Measurements from ENCODE around the gene SLC6A18. TPM values are rescaled to one million over a fixed set of nuclear protein-coding genes. Genes with fewer than 3 reads are reported as not detected.

SLC6A18 gene
- total and polyA plus RNA-seq, 10 of the 15 experiments (the other 5 are each of a cell fraction or from before 2014, with no cell fraction given), result not detected

DNA sequence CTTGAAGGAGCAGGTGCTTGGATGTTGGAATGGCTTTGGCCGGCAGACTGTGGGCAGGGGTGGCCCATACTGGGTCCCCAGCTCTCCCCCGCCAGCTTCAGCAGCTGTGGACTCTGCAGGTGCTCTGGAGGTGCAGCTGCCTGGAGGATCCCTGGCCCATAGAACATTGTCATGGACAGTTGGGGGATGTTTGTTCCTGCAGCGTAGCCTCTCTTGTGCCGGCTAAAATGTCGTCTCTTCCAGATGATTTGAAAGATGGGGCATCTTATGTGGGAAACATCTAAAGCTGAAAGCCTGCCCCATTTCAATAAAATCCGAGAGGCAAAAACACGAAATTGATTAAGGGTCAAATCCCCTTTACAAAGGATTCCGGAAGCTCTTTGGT lies 37.2 kb upstream of the SLC6A18 start:
- no peak for TF ChIP-seq NR2C1 (IDR thresholded peaks at IDR 0.05)
- ChIA-PET SMC1A (ENCODE audit: uncharacterized antibody, unreplicated experiment) (no interaction called here), POLR2A (no interaction called here), RAD21 (ENCODE audit: unreplicated experiment) (no interaction called here), CTCF (interaction anchor here (0.7 kb wide), 2 partner anchors 14 to 403 kb away, joined by 3 read pairs; no protein-coding TSS in a partner anchor)
- H3K36me3 ChIP-seq (ENCODE audit: control insufficient read depth in 2 of 2, insufficient read depth in 2 of 2, low read length in 1 of 2), result no peaks in the 10 kb centered on the region
- in situ Hi-C loops (cut with MboI), result no loop called here
- H4K20me1 ChIP-seq (ENCODE audit: control insufficient read depth, insufficient read depth), result no peaks in the 10 kb centered on the region; the same call in 1 of the 2 replicates
- H3K9me3 ChIP-seq (replicated peaks; ENCODE audit: control insufficient read depth, insufficient read depth, low read length), result no peaks in the 10 kb centered on the region
- no peaks in the 10 kb centered on the region; a peak in 1 of 4 replicates for H3K27me3 ChIP-seq (replicated peaks in 1 of 2; ENCODE audit: control insufficient read depth in 2 of 2, insufficient read depth in 2 of 2, low read length in 1 of 2)
- no peaks in the 10 kb centered on the region for H3K79me2 ChIP-seq (ENCODE audit: control insufficient read depth, insufficient read depth, low read length)
- H3K4me1 ChIP-seq (ENCODE audit: control insufficient read depth, insufficient read depth, low read length), result no peaks in the 10 kb centered on the region
- ATAC-seq, result no peak
- 38% methylated on average over 8 of the region's 8 CpGs for WGBS (ENCODE audit: insufficient coverage, insufficient replicate concordance, low lambda C conversion rate, missing lambda C conversion rate)
- FAIRE-seq, result no peak
- no peak overlapping the region for H3K4me3 ChIP-seq
- no TSS peak for BruUV-seq (replicated peaks)
- no peak overlapping the region for H3K9ac ChIP-seq (ENCODE audit: control insufficient read depth, insufficient read depth, low read length)
- H3K27ac ChIP-seq (ENCODE audit: control insufficient read depth, insufficient read depth), result no peak overlapping the region
- H2AFZ ChIP-seq (ENCODE audit: control insufficient read depth, low read depth, low read length), result no peak overlapping the region
- intact Hi-C loops (cut with micrococcal nuclease; ENCODE audit: unreplicated experiment), result no loop called here
- H3K4me2 ChIP-seq (ENCODE audit: control insufficient read depth, insufficient read depth), result no peak overlapping the region
- DNase-seq (ENCODE audit: low read depth, low spot score), result no peak

DNA sequence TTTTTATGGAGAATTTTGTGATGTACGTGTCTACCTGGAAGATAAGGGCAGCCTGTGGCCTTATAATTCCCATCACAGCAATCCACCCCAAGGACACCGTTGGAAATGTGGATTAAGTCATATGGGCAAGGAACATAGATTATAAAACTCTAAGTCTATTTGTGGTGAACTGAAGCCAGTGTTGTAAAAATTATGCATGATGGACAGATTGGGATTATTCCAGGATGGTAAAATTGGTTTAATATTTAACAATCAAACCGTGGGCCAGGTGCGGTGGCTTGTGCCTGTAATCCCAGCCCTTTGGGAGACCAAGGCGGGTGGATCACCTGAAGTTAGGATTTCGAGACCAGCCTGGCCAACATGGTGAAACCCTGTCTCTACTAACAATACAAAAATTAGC lies 36.7 kb upstream of the SLC6A18 start:
- Histone ChIP-seq H3K4me1 (ENCODE audit: control insufficient read depth, insufficient read depth, low read length) (no peaks in the 10 kb centered on the region), H3K27ac (ENCODE audit: control insufficient read depth, insufficient read depth) (no peak overlapping the region), H3K9ac (ENCODE audit: control insufficient read depth, insufficient read depth, low read length) (no peak overlapping the region), H4K20me1 (ENCODE audit: control insufficient read depth, insufficient read depth) (no peaks in the 10 kb centered on the region; the same call in 1 of the 2 replicates), H3K27me3 (replicated peaks in 1 of 2; ENCODE audit: control insufficient read depth in 2 of 2, insufficient read depth in 2 of 2, low read length in 1 of 2) (no peaks in the 10 kb centered on the region; a peak in 1 of 4 replicates), H3K79me2 (ENCODE audit: control insufficient read depth, insufficient read depth, low read length) (no peaks in the 10 kb centered on the region), H3K4me3 (no peak overlapping the region), H2AFZ (ENCODE audit: control insufficient read depth, low read depth, low read length) (no peak overlapping the region), H3K4me2 (ENCODE audit: control insufficient read depth, insufficient read depth) (no peak overlapping the region), H3K36me3 (ENCODE audit: control insufficient read depth in 2 of 2, insufficient read depth in 2 of 2, low read length in 1 of 2) (no peaks in the 10 kb centered on the region), H3K9me3 (replicated peaks; ENCODE audit: control insufficient read depth, insufficient read depth, low read length) (no peaks in the 10 kb centered on the region)
- in situ Hi-C loops (cut with MboI), result no loop called here
- RAD21 ChIA-PET (ENCODE audit: unreplicated experiment), result no interaction called here
- SMC1A ChIA-PET (ENCODE audit: uncharacterized antibody, unreplicated experiment), result no interaction called here
- intact Hi-C loops (cut with micrococcal nuclease; ENCODE audit: unreplicated experiment), result no loop called here
- CTCF ChIA-PET, result interaction anchor here (0.7 kb wide), 1 partner anchor 403 kb away, joined by 3 read pairs; no protein-coding TSS in a partner anchor
- DNase-seq (ENCODE audit: low read depth, low spot score) (no peak), ATAC-seq (no peak), FAIRE-seq (no peak)
- POLR2A ChIA-PET, result no interaction called here
- no TSS peak for BruUV-seq (replicated peaks)
- 25% methylated on average over 6 of the region's 6 CpGs for WGBS (ENCODE audit: insufficient coverage, insufficient replicate concordance, low lambda C conversion rate, missing lambda C conversion rate)
- TF ChIP-seq RCOR1 (conservative IDR thresholded peaks at IDR 0.05; ENCODE audit: low read depth, low read length), result no peak
- TF ChIP-seq, protein P1, sequence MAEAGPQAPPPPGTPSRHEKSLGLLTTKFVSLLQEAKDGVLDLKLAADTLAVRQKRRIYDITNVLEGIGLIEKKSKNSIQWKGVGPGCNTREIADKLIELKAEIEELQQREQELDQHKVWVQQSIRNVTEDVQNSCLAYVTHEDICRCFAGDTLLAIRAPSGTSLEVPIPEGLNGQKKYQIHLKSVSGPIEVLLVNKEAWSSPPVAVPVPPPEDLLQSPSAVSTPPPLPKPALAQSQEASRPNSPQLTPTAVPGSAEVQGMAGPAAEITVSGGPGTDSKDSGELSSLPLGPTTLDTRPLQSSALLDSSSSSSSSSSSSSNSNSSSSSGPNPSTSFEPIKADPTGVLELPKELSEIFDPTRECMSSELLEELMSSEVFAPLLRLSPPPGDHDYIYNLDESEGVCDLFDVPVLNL (IDR thresholded peaks at IDR 0.05; ENCODE audit: low read depth, low read length), result no peak
- TF ChIP-seq, protein P2, sequence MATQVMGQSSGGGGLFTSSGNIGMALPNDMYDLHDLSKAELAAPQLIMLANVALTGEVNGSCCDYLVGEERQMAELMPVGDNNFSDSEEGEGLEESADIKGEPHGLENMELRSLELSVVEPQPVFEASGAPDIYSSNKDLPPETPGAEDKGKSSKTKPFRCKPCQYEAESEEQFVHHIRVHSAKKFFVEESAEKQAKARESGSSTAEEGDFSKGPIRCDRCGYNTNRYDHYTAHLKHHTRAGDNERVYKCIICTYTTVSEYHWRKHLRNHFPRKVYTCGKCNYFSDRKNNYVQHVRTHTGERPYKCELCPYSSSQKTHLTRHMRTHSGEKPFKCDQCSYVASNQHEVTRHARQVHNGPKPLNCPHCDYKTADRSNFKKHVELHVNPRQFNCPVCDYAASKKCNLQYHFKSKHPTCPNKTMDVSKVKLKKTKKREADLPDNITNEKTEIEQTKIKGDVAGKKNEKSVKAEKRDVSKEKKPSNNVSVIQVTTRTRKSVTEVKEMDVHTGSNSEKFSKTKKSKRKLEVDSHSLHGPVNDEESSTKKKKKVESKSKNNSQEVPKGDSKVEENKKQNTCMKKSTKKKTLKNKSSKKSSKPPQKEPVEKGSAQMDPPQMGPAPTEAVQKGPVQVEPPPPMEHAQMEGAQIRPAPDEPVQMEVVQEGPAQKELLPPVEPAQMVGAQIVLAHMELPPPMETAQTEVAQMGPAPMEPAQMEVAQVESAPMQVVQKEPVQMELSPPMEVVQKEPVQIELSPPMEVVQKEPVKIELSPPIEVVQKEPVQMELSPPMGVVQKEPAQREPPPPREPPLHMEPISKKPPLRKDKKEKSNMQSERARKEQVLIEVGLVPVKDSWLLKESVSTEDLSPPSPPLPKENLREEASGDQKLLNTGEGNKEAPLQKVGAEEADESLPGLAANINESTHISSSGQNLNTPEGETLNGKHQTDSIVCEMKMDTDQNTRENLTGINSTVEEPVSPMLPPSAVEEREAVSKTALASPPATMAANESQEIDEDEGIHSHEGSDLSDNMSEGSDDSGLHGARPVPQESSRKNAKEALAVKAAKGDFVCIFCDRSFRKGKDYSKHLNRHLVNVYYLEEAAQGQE (IDR thresholded peaks at IDR 0.05; ENCODE audit: low read depth, low read length), result no peak
- TF ChIP-seq TAF1 (IDR thresholded peaks at IDR 0.05; ENCODE audit: borderline replicate concordance, low read depth, low read length), result no peak
- TF ChIP-seq ZNF622 (IDR thresholded peaks at IDR 0.05), result no peak
- TF ChIP-seq SMAD5 (IDR thresholded peaks at IDR 0.05; ENCODE audit: low read depth), result no peak
- no peak for TF ChIP-seq TCF12 (IDR thresholded peaks at IDR 0.05; ENCODE audit: low read depth, low read length)
- TF ChIP-seq NFXL1 (IDR thresholded peaks at IDR 0.05; ENCODE audit: borderline replicate concordance), result no peak
- TF ChIP-seq, protein P3, sequence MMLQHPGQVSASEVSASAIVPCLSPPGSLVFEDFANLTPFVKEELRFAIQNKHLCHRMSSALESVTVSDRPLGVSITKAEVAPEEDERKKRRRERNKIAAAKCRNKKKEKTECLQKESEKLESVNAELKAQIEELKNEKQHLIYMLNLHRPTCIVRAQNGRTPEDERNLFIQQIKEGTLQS (IDR thresholded peaks at IDR 0.05; ENCODE audit: borderline replicate concordance, extremely low read depth, low read depth, low read length), result no peak
- no peak for TF ChIP-seq KAT2A (conservative IDR thresholded peaks at IDR 0.05; ENCODE audit: control insufficient read depth, low read depth, low read length)
- TF ChIP-seq MEF2A (IDR thresholded peaks at IDR 0.05; ENCODE audit: insufficient read depth, low read depth, low read length), result no peak
- no peak for TF ChIP-seq RB1 (IDR thresholded peaks at IDR 0.05; ENCODE audit: borderline replicate concordance)
